Neutrophil (primary cell): Measurements from ENCODE around the gene TMTC2.

Experiments
- H3K27ac ChIP-seq: fragments of 200-600 bp; sonication (generic); 2 replicates; pipeline ENCODE4 v1.5.1; 2016; ENCODE audit warnings: mild to moderate bottlenecking, moderate library complexity
- H3K27me3 ChIP-seq: fragments of 200-600 bp; sonication (generic); 2 replicates; pipeline ENCODE4 v1.6.0; 2016; ENCODE audit warnings: mild to moderate bottlenecking
- H3K36me3 ChIP-seq: fragments of 200-600 bp; sonication (generic); 2 replicates; pipeline ENCODE4 v1.5.1; 2017
- H3K4me1 ChIP-seq, 2 experiments: fragments of 200-600 bp in 1 of 2; sonication (generic) in 1 of 2; 1 replicate in 1 of 2; 2 replicates in 1 of 2; pipeline versions ENCODE4 v1.5.1 to v1.6.1; 2013 to 2016; ENCODE audit warnings: low read depth in 1 of 2, low read length in 1 of 2, mild to moderate bottlenecking in 1 of 2, moderate library complexity in 1 of 2; ENCODE audit not compliant: control insufficient read depth in 1 of 2, insufficient read depth in 1 of 2
- H3K4me3 ChIP-seq, 2 experiments: fragments of 200-600 bp in 1 of 2; sonication (generic) in 1 of 2; 1 replicate in 1 of 2; 2 replicates in 1 of 2; pipeline ENCODE4 v1.5.1; 2013 to 2016; ENCODE audit warnings: low read depth in 1 of 2, low read length in 1 of 2, mild to moderate bottlenecking in 1 of 2, moderate library complexity in 1 of 2
- H3K9me3 ChIP-seq: fragments of 200-600 bp; sonication (generic); 2 replicates; pipeline ENCODE4 v1.5.1; 2016
- TF ChIP-seq, protein P1 (sequence below): fragments of 200-600 bp; sonication (generic); IDR thresholded peaks from 2 replicates; pipeline ENCODE4 v1.5.1; 2016; ENCODE audit warnings: antibody characterized with exemption

The TMTC2 gene

DNA sequence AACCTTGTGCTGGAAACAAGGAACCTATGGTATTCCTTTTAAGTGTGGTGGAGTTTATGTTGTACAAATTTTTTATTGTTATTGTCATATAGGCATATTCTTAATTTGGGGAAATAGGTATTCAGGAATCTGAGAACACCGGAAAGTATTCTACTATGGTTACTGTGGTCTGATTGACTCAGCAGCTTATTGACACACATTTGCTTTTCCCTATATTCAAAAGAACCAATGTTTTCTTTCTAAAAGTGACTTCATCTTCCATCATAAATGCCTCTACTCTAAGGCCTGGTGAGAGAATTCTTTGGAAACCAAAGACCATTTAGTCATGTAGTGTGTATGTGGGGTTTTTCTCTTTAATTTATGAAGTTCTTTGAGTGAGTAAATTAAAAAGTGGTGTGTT lies 474.8 kb downstream of the TMTC2 start:
- Histone ChIP-seq H3K9me3 (no peaks in the 10 kb centered on the region), H3K4me3 (no peak overlapping the region), H3K27ac (no peak overlapping the region), H3K4me1 (no peaks in the 10 kb centered on the region), H3K27me3 (no peaks in the 10 kb centered on the region), H3K36me3 (no peaks in the 10 kb centered on the region)
- TF ChIP-seq, protein P1, sequence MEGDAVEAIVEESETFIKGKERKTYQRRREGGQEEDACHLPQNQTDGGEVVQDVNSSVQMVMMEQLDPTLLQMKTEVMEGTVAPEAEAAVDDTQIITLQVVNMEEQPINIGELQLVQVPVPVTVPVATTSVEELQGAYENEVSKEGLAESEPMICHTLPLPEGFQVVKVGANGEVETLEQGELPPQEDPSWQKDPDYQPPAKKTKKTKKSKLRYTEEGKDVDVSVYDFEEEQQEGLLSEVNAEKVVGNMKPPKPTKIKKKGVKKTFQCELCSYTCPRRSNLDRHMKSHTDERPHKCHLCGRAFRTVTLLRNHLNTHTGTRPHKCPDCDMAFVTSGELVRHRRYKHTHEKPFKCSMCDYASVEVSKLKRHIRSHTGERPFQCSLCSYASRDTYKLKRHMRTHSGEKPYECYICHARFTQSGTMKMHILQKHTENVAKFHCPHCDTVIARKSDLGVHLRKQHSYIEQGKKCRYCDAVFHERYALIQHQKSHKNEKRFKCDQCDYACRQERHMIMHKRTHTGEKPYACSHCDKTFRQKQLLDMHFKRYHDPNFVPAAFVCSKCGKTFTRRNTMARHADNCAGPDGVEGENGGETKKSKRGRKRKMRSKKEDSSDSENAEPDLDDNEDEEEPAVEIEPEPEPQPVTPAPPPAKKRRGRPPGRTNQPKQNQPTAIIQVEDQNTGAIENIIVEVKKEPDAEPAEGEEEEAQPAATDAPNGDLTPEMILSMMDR = no peak

DNA sequence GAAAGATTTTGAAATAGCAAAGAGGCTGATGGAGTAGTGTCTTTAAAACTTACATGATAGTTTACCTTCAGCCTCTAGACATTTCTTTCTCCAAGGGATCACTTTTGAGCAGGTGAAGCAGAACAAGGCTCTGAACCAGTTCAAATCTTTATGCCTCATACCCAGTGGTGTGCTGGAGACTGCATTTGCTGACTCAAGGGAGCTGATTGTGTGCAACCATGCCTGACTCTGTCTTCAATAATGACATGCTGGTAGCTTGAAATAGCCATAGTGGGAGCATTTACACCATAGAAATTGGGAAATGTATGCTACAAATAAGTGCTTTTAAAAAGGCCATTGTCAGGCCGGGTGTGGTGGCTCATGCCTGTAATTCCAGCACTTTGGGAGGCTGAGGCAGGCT lies 482.0 kb downstream of the TMTC2 start:
- Histone ChIP-seq H3K27me3 (no peaks in the 10 kb centered on the region), H3K4me1 (no peaks in the 10 kb centered on the region), H3K36me3 (no peaks in the 10 kb centered on the region), H3K27ac (no peak overlapping the region), H3K4me3 (no peak overlapping the region), H3K9me3 (no peaks in the 10 kb centered on the region)
- TF ChIP-seq, protein P1 = no peak

DNA sequence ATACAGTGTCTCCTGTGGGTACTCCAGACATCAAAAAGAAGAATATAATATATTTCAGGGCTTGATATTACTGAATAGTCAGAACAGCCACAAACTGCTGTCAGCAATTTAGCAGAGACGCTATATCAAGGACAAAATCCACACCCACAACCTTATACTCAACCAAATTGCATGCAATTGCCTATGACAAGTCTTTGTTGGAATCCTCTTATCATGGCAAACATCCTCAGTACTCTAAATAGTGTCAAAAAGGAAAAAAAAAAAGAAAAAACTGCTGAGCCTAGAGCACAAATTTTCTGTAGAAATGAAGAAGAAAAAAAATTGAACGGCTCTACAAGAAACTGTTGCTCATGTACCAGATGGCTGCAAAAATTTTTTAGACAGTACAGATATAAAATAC lies 485.7 kb downstream of the TMTC2 start:
- Histone ChIP-seq H3K4me1 (no peaks in the 10 kb centered on the region), H3K27ac (no peak overlapping the region), H3K4me3 (no peak overlapping the region), H3K36me3 (no peaks in the 10 kb centered on the region), H3K9me3 (no peaks in the 10 kb centered on the region), H3K27me3 (no peaks in the 10 kb centered on the region)
- TF ChIP-seq, protein P1 = no peak

DNA sequence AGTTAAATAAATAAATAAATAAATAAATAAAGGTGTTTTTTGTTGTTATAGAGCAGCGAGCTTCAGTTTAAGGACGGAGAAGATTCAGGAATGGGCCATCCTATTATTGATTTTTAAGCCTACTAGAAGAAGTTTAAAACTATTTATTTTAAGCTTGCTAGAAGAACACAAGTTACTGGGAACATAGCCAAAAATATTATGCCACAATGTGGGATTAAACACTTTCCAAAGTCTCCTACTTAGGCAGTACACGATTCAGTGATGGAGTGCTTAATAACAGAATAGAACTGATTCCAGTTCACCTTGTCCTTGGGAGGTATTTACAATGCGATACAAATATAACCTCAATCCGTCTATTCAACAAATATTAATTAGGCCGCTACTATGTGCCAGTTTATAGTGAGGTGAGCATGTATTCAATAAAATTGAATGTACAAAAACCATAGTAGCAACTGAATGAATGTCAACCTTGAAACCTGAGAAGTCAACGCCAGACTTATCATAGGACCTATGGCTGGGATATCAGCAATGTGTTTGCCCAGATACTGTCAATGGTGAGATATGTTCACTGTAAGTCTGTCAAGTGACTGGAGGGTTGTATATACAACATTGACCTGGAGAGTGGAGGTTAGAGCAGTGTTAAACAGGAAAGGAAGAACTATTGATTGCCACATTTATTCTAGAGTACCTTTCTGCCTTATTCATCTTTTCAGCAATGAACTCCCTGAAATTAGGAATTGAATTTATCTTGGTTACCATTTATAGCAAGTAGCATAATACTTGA lies 486.4 kb downstream of the TMTC2 start:
- TF ChIP-seq, protein P1 = no peak
- Histone ChIP-seq H3K27me3 (no peaks in the 10 kb centered on the region), H3K4me3 (no peak overlapping the region), H3K4me1 (no peaks in the 10 kb centered on the region), H3K27ac (no peak overlapping the region), H3K36me3 (no peaks in the 10 kb centered on the region), H3K9me3 (no peaks in the 10 kb centered on the region)

DNA sequence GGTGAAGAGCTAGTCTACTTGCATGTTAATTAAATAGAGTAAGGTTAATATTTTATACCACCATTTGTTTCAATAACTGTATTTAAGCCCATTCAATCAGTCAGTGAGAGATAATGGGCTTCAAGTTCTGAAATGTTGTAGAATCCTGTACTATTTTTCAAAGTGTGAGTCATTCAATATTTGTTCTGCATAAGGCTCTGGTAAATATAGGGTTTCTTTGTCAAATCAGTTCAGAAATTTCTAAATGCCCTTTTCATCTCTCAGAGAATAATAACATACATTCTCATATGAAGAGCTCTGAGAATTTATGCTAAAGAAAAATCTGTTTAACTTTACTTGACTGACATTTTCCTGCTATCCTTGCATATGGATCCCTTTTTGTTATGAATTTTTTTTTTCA lies 493.3 kb downstream of the TMTC2 start:
- Histone ChIP-seq H3K36me3 (no peaks in the 10 kb centered on the region), H3K4me1 (peaks cover 0 to 3% of the 10 kb centered on the region in 2 experiments), H3K4me3 (no peak overlapping the region), H3K27me3 (no peaks in the 10 kb centered on the region), H3K9me3 (no peaks in the 10 kb centered on the region), H3K27ac (no peak overlapping the region)
- TF ChIP-seq, protein P1 = no peak
